SU-DHL-6 (cell line): ENCODE results near the gene PMVK.

Experiments used
- H2AFZ ChIP-seq: fragments of 200-600 bp; sonication (generic); 2 replicates; pipeline ENCODE4 v1.6.1; 2014; ENCODE audit warnings: low read depth, mild to moderate bottlenecking, moderate library complexity, mixed read lengths, antibody characterized with exemption, low read length; ENCODE audit not compliant: severe bottlenecking
- H3F3A ChIP-seq: fragments of 200-600 bp; shearing (Covaris generic); 2 replicates; pipeline ENCODE4 v1.6.0; 2016; ENCODE audit warnings: antibody characterized with exemption, mild to moderate bottlenecking; ENCODE audit not compliant: insufficient read depth
- H3K27ac ChIP-seq: fragments of 200-600 bp; sonication (generic); 2 replicates; pipeline ENCODE4 v1.5.1; 2016; ENCODE audit warnings: low read depth, mild to moderate bottlenecking, low read length, moderate library complexity, mixed read lengths
- H3K27me3 ChIP-seq: fragments of 200-600 bp; sonication (generic), shearing (Covaris generic); 2 replicates; pipeline ENCODE4 v1.6.0; 2014; ENCODE audit warnings: mild to moderate bottlenecking, low read length
- H3K36me3 ChIP-seq: fragments of 200-600 bp; sonication (generic); 2 replicates; pipeline ENCODE4 v1.6.1; 2014; ENCODE audit warnings: mild to moderate bottlenecking, low read length, mixed read lengths
- H3K4me2 ChIP-seq: fragments of 300-600, 200-600 bp; shearing (Covaris generic), sonication (generic); 2 replicates; pipeline ENCODE4 v1.6.0; 2014; ENCODE audit warnings: low read length, low read depth, mild to moderate bottlenecking; ENCODE audit not compliant: poor library complexity, severe bottlenecking
- H3K4me3 ChIP-seq: fragments of 200-600 bp; sonication (generic); 2 replicates; pipeline ENCODE4 v1.5.1; 2014; ENCODE audit warnings: antibody characterized with exemption, low read length, mild to moderate bottlenecking, mixed read lengths; ENCODE audit not compliant: insufficient read depth, poor library complexity, severe bottlenecking
- H3K79me2 ChIP-seq: fragments of 200-600 bp; sonication (generic); 2 replicates; pipeline ENCODE4 v1.6.1; 2014; ENCODE audit warnings: mild to moderate bottlenecking, low read length, moderate library complexity; ENCODE audit not compliant: insufficient read depth
- H3K9ac ChIP-seq: fragments of 200-600 bp; sonication (generic); 2 replicates; pipeline ENCODE4 v1.7.0; 2014; ENCODE audit warnings: mild to moderate bottlenecking, low read length
- H3K9me2 ChIP-seq: fragments of 200-600 bp; sonication (generic); replicated peaks from 2 replicates; pipeline ENCODE4 v1.6.1; 2014; ENCODE audit warnings: low read length; ENCODE audit not compliant: insufficient read depth
- H3K9me3 ChIP-seq: fragments of 200-600 bp; sonication (generic); 2 replicates; pipeline ENCODE4 v1.6.1; 2014; ENCODE audit warnings: low read length, mixed read lengths; ENCODE audit not compliant: insufficient read depth
- H4K20me1 ChIP-seq: fragments of 200-600 bp; sonication (generic); 2 replicates; pipeline ENCODE4 v1.6.1; 2014; ENCODE audit warnings: low read depth, mild to moderate bottlenecking, antibody characterized with exemption, low read length, moderate library complexity, mixed read lengths
- EZH2phosphoT487 ChIP-seq: fragments of 200-600 bp; sonication (generic), shearing (Covaris generic); conservative IDR thresholded peaks from 2 replicates; pipeline ENCODE4 v1.6.1; 2018; ENCODE audit warnings: mild to moderate bottlenecking, antibody characterized with exemption, low read length, moderate library complexity, mixed read lengths
- TF ChIP-seq, protein P1 (sequence below): fragments of 200-600 bp; sonication (generic); IDR thresholded peaks from one replicate; pipeline ENCODE4 v1.5.1; 2017; ENCODE audit warnings: antibody characterized with exemption, mild to moderate bottlenecking, low read length, moderate library complexity; ENCODE audit not compliant: insufficient read depth, poor library complexity, severe bottlenecking

The PMVK gene

GRCh38 chr1:154899041-154899440 lies 37.5 kb downstream of the PMVK start:
- no peaks in the 10 kb centered on the region for H4K20me1 ChIP-seq
- no peak for TF ChIP-seq EZH2phosphoT487
- TF ChIP-seq, protein P1, sequence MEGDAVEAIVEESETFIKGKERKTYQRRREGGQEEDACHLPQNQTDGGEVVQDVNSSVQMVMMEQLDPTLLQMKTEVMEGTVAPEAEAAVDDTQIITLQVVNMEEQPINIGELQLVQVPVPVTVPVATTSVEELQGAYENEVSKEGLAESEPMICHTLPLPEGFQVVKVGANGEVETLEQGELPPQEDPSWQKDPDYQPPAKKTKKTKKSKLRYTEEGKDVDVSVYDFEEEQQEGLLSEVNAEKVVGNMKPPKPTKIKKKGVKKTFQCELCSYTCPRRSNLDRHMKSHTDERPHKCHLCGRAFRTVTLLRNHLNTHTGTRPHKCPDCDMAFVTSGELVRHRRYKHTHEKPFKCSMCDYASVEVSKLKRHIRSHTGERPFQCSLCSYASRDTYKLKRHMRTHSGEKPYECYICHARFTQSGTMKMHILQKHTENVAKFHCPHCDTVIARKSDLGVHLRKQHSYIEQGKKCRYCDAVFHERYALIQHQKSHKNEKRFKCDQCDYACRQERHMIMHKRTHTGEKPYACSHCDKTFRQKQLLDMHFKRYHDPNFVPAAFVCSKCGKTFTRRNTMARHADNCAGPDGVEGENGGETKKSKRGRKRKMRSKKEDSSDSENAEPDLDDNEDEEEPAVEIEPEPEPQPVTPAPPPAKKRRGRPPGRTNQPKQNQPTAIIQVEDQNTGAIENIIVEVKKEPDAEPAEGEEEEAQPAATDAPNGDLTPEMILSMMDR, result no peak
- no peak overlapping the region for H3K27ac ChIP-seq
- H3K9ac ChIP-seq, result no peak overlapping the region
- H3K79me2 ChIP-seq, result no peaks in the 10 kb centered on the region
- no peaks in the 10 kb centered on the region for H3K9me2 ChIP-seq
- H3K9me3 ChIP-seq, result no peaks in the 10 kb centered on the region
- no peak overlapping the region for H2AFZ ChIP-seq
- no peak overlapping the region for H3K4me3 ChIP-seq
- no peaks in the 10 kb centered on the region for H3K36me3 ChIP-seq
- H3K4me2 ChIP-seq, result no peak overlapping the region
- H3K27me3 ChIP-seq, result no peaks in the 10 kb centered on the region
- no peaks in the 10 kb centered on the region for H3F3A ChIP-seq

GRCh38 chr1:154896771-154897286 lies 39.7 kb downstream of the PMVK start:
- no peak overlapping the region for H3K4me2 ChIP-seq
- no peak for TF ChIP-seq EZH2phosphoT487
- TF ChIP-seq, protein P1, result no peak

DNA sequence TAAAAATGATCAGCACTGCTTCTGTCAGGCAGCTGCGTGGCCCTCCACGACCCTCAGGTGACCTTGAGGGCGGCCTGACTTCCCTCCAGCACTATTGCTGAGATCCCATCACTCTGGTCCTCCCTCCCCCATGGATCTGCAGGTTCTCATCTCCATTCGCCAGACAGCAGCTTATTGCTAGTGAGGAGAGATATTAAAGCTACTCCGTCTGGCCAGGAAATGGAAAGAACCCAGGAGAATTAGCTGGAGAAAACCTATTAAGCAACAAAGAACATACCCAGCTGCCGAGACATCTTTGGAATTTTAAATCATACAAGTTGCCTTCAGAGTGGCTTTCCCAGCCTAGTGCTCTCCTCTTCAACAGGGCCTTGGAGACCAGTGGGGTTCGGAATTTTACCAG lies 40.7 kb downstream of the PMVK start:
- Histone ChIP-seq H3K9me2 (no peaks in the 10 kb centered on the region), H2AFZ (no peak overlapping the region), H3K27me3 (no peaks in the 10 kb centered on the region), H3F3A (no peaks in the 10 kb centered on the region), H3K4me3 (no peak overlapping the region), H3K79me2 (no peaks in the 10 kb centered on the region), H3K36me3 (no peaks in the 10 kb centered on the region), H3K9me3 (no peaks in the 10 kb centered on the region), H4K20me1 (no peaks in the 10 kb centered on the region), H3K9ac (no peak overlapping the region), H3K4me2 (no peak overlapping the region), H3K27ac (no peak overlapping the region)
- TF ChIP-seq, protein P1, result no peak
- no peak for TF ChIP-seq EZH2phosphoT487

More at GRCh38 chr1:154896771-154897286, 39.7 kb downstream of the PMVK start:
- no peaks in the 10 kb centered on the region for H3K27me3 ChIP-seq
- no peaks in the 10 kb centered on the region for H3K36me3 ChIP-seq
- H3K79me2 ChIP-seq, result no peaks in the 10 kb centered on the region
- H3K9me2 ChIP-seq, result no peaks in the 10 kb centered on the region
- H4K20me1 ChIP-seq, result no peaks in the 10 kb centered on the region
- H2AFZ ChIP-seq, result no peak overlapping the region
- no peak overlapping the region for H3K4me3 ChIP-seq
- H3K9me3 ChIP-seq, result no peaks in the 10 kb centered on the region
- no peak overlapping the region for H3K9ac ChIP-seq
- H3K27ac ChIP-seq, result no peak overlapping the region
- no peaks in the 10 kb centered on the region for H3F3A ChIP-seq
